Testis (tissue), 2 donors: ENCODE results near the gene TSEN54.

ENCODE experiments used
- CTCF ChIP-seq, 3 experiments: fragments of 450-650 bp in 2 of 3; fragments of 200-600 bp in 1 of 3; sonication (generic) in 1 of 3; IDR thresholded peaks; one replicate each; pipeline ENCODE4 v1.5.1; 2016 to 2019; ENCODE audit warnings: antibody characterized with exemption in 3 of 3, mild to moderate bottlenecking in 2 of 3, moderate library complexity in 1 of 3
- POLR2A ChIP-seq: fragments of 450-650 bp; IDR thresholded peaks from one replicate; pipeline ENCODE4 v1.6.1; 2017; ENCODE audit warnings: antibody characterized with exemption, mild to moderate bottlenecking, moderate library complexity

- TF ChIP-seq CTCF (IDR thresholded peaks at IDR 0.05) = no peak
- TF ChIP-seq POLR2A = no peak
These were observed 30.6 kb upstream of the TSEN54 start for GRCh38 chr17:75485688-75486087.
